ENCODE data around the gene CXCL16.

The CXCL16 gene

GRCh38 chr17:4780325-4780955 lies 40.7 kb upstream of the CXCL16 start:
- no peak overlapping the region for H4K91ac ChIP-seq (ENCODE audit: low read depth, low read length)
- no peak overlapping the region for H2BK120ac ChIP-seq (ENCODE audit: insufficient read depth, low read length, poor library complexity)
- no peak overlapping the region for H3K4ac ChIP-seq (ENCODE audit: low read depth, low read length)
- H2BK5ac ChIP-seq (ENCODE audit: low read depth, low read length, poor library complexity), result no peak overlapping the region
- no peaks in the 10 kb centered on the region for H3K4me1 ChIP-seq (ENCODE audit: control insufficient read depth in 1 of 2, insufficient read depth in 2 of 2, low read length in 2 of 2)
- no peak overlapping the region for H4K12ac ChIP-seq (ENCODE audit: low read depth, low read length)
- H3K4me3 ChIP-seq (ENCODE audit: low read depth, low read length), result no peak overlapping the region
- H3K36me3 ChIP-seq (ENCODE audit: control insufficient read depth in 1 of 2, insufficient read depth in 2 of 2, low read length in 2 of 2), result no peaks in the 10 kb centered on the region
- no peak overlapping the region for H3K9ac ChIP-seq (ENCODE audit: low read length)
- no peak overlapping the region for H3K14ac ChIP-seq (ENCODE audit: low read length)
- H2AFZ ChIP-seq (ENCODE audit: insufficient read depth, low read length, poor library complexity), result no peak overlapping the region
- no peaks in the 10 kb centered on the region for H3K27me3 ChIP-seq (ENCODE audit: insufficient read depth, low read length)
- no peak overlapping the region for H3K4me2 ChIP-seq (ENCODE audit: low read length)
- no peak overlapping the region for H4K8ac ChIP-seq (ENCODE audit: low read depth, low read length)
- H3K23ac ChIP-seq (ENCODE audit: low read length), result no peak overlapping the region
- no CpG with 5 or more reads among the region's 11 CpGs for WGBS (ENCODE audit: extremely low coverage, insufficient coverage, insufficient read length)
- H2BK12ac ChIP-seq (ENCODE audit: low read length), result no peak overlapping the region
- DNase-seq, result peak; percentile 66 to 68
- H3K79me2 ChIP-seq (ENCODE audit: control insufficient read depth, insufficient read depth, low read length, poor library complexity), result no peaks in the 10 kb centered on the region
- H3K79me1 ChIP-seq (ENCODE audit: low read length), result no peaks in the 10 kb centered on the region
- H2AK5ac ChIP-seq (ENCODE audit: low read length), result no peak overlapping the region
- H3K27ac ChIP-seq (ENCODE audit: low read depth, low read length), result no peak overlapping the region
- peaks cover 5% of the 10 kb centered on the region for H3K9me3 ChIP-seq (ENCODE audit: insufficient read depth, low read depth, low read length)
- H3K18ac ChIP-seq (ENCODE audit: low read length), result no peak overlapping the region

GRCh38 chr17:4777969-4778760 lies 38.4 kb upstream of the CXCL16 start:
- Histone ChIP-seq H3K27ac (ENCODE audit: low read depth, low read length) (no peak overlapping the region), H3K18ac (ENCODE audit: low read length) (no peak overlapping the region), H3K79me2 (ENCODE audit: control insufficient read depth, insufficient read depth, low read length, poor library complexity) (no peaks in the 10 kb centered on the region), H4K91ac (ENCODE audit: low read depth, low read length) (no peak overlapping the region), H3K4me3 (ENCODE audit: low read depth, low read length) (no peak overlapping the region), H4K12ac (ENCODE audit: low read depth, low read length) (no peak overlapping the region), H3K27me3 (ENCODE audit: insufficient read depth, low read length) (no peaks in the 10 kb centered on the region), H3K79me1 (ENCODE audit: low read length) (no peaks in the 10 kb centered on the region), H3K9me3 (ENCODE audit: insufficient read depth, low read depth, low read length) (peaks cover 4% of the 10 kb centered on the region), H2AFZ (ENCODE audit: insufficient read depth, low read length, poor library complexity) (no peak overlapping the region), H3K14ac (ENCODE audit: low read length) (no peak overlapping the region), H2BK5ac (ENCODE audit: low read depth, low read length, poor library complexity) (no peak overlapping the region), H3K4me2 (ENCODE audit: low read length) (no peak overlapping the region), H3K4me1 (ENCODE audit: control insufficient read depth in 1 of 2, insufficient read depth in 2 of 2, low read length in 2 of 2) (no peaks in the 10 kb centered on the region), H4K8ac (ENCODE audit: low read depth, low read length) (no peak overlapping the region), H2BK120ac (ENCODE audit: insufficient read depth, low read length, poor library complexity) (no peak overlapping the region), H2BK12ac (ENCODE audit: low read length) (no peak overlapping the region), H2AK5ac (ENCODE audit: low read length) (no peak overlapping the region), H3K23ac (ENCODE audit: low read length) (no peak overlapping the region), H3K9ac (ENCODE audit: low read length) (no peak overlapping the region), H3K4ac (ENCODE audit: low read depth, low read length) (no peak overlapping the region), H3K36me3 (ENCODE audit: control insufficient read depth in 1 of 2, insufficient read depth in 2 of 2, low read length in 2 of 2) (no peaks in the 10 kb centered on the region)
- no CpG with 5 or more reads among the region's 9 CpGs for WGBS (ENCODE audit: extremely low coverage, insufficient coverage, insufficient read length)
- DNase-seq, result peak; percentile 78 to 90

GRCh38 chr17:4772235-4772613 lies 32.5 kb upstream of the CXCL16 start:
- no peak overlapping the region for H4K91ac ChIP-seq (ENCODE audit: low read depth, low read length)
- H4K12ac ChIP-seq (ENCODE audit: low read depth, low read length), result no peak overlapping the region
- H3K23ac ChIP-seq (ENCODE audit: low read length), result no peak overlapping the region
- no peak overlapping the region for H3K27ac ChIP-seq (ENCODE audit: low read depth, low read length)
- H3K9ac ChIP-seq (ENCODE audit: low read length), result no peak overlapping the region
- no peak overlapping the region for H3K4me3 ChIP-seq (ENCODE audit: low read depth, low read length)
- H2AK5ac ChIP-seq (ENCODE audit: low read length), result no peak overlapping the region
- no peaks in the 10 kb centered on the region for H3K36me3 ChIP-seq (ENCODE audit: control insufficient read depth in 1 of 2, insufficient read depth in 2 of 2, low read length in 2 of 2)
- no peak overlapping the region for H2BK120ac ChIP-seq (ENCODE audit: insufficient read depth, low read length, poor library complexity)
- DNase-seq, result no peak
- H3K79me2 ChIP-seq (ENCODE audit: control insufficient read depth, insufficient read depth, low read length, poor library complexity), result no peaks in the 10 kb centered on the region
- no peak overlapping the region for H3K14ac ChIP-seq (ENCODE audit: low read length)
- H3K4me2 ChIP-seq (ENCODE audit: low read length), result no peak overlapping the region
- no peaks in the 10 kb centered on the region for H3K27me3 ChIP-seq (ENCODE audit: insufficient read depth, low read length)
- no peak overlapping the region for H2BK5ac ChIP-seq (ENCODE audit: low read depth, low read length, poor library complexity)
- WGBS (ENCODE audit: extremely low coverage, insufficient coverage, insufficient read length), result no CpG with 5 or more reads among the region's 10 CpGs
- no peak overlapping the region for H3K18ac ChIP-seq (ENCODE audit: low read length)
- no peaks in the 10 kb centered on the region for H3K4me1 ChIP-seq (ENCODE audit: control insufficient read depth in 1 of 2, insufficient read depth in 2 of 2, low read length in 2 of 2)
- H2AFZ ChIP-seq (ENCODE audit: insufficient read depth, low read length, poor library complexity), result no peak overlapping the region
- H3K79me1 ChIP-seq (ENCODE audit: low read length), result no peaks in the 10 kb centered on the region
- H3K9me3 ChIP-seq (ENCODE audit: insufficient read depth, low read depth, low read length), result peaks cover 2% of the 10 kb centered on the region
- no peak overlapping the region for H2BK12ac ChIP-seq (ENCODE audit: low read length)
- H4K8ac ChIP-seq (ENCODE audit: low read depth, low read length), result no peak overlapping the region
- no peak overlapping the region for H3K4ac ChIP-seq (ENCODE audit: low read depth, low read length)

- Histone ChIP-seq H2AK5ac (ENCODE audit: low read length) (no peak within 1 kb of the TSS), H3K79me2 (ENCODE audit: control insufficient read depth, insufficient read depth, low read length, poor library complexity) (no peaks in the 10 kb centered on the region), H3K27me3 (ENCODE audit: insufficient read depth, low read length) (no peaks in the 10 kb centered on the region), H3K79me1 (ENCODE audit: low read length) (no peaks in the 10 kb centered on the region), H3K23ac (ENCODE audit: low read length) (no peak within 1 kb of the TSS), H2BK5ac (ENCODE audit: low read depth, low read length, poor library complexity) (no peak within 1 kb of the TSS), H3K9ac (ENCODE audit: low read length) (peak within 1 kb of the TSS; percentile 44), H2BK120ac (ENCODE audit: insufficient read depth, low read length, poor library complexity) (no peak within 1 kb of the TSS), H3K27ac (ENCODE audit: low read depth, low read length) (no peak within 1 kb of the TSS), H2BK12ac (ENCODE audit: low read length) (no peak within 1 kb of the TSS), H3K36me3 (ENCODE audit: control insufficient read depth in 1 of 2, insufficient read depth in 2 of 2, low read length in 2 of 2) (no peaks in the 10 kb centered on the region), H3K9me3 (ENCODE audit: insufficient read depth, low read depth, low read length) (peaks cover 2% of the 10 kb centered on the region), H2AFZ (ENCODE audit: insufficient read depth, low read length, poor library complexity) (no peak within 1 kb of the TSS), H3K4me2 (ENCODE audit: low read length) (no peak within 1 kb of the TSS), H3K4me1 (ENCODE audit: control insufficient read depth in 1 of 2, insufficient read depth in 2 of 2, low read length in 2 of 2) (no peaks in the 10 kb centered on the region), H3K18ac (ENCODE audit: low read length) (no peak within 1 kb of the TSS), H4K12ac (ENCODE audit: low read depth, low read length) (no peak within 1 kb of the TSS), H4K91ac (ENCODE audit: low read depth, low read length) (no peak within 1 kb of the TSS), H3K14ac (ENCODE audit: low read length) (no peak within 1 kb of the TSS), H3K4ac (ENCODE audit: low read depth, low read length) (no peak within 1 kb of the TSS), H3K4me3 (ENCODE audit: low read depth, low read length) (no peak within 1 kb of the TSS), H4K8ac (ENCODE audit: low read depth, low read length) (no peak within 1 kb of the TSS)
- WGBS (ENCODE audit: extremely low coverage, insufficient coverage, insufficient read length), result no CpG with 5 or more reads among the region's 13 CpGs
- peak in 1 of 2 donors; percentile 21 for DNase-seq
Observed at GRCh38 chr17:4771519-4772234, 31.9 kb upstream of the CXCL16 start, which contains the start of gene TM4SF5. TSS of gene TM4SF5 (plus strand) at chr17:4771886. CDS start at chr17:4771923, 37 bp downstream.

Data from trophoblast cell (in vitro differentiated cells and primary cell).